Neural progenitor cell (in vitro differentiated cells): ENCODE data around the gene C22orf23. TPM values are rescaled to one million over a fixed set of nuclear protein-coding genes. Genes with fewer than 3 reads are reported as not detected.

Source experiments
- DNase-seq: peaks from one replicate; pipeline ENCODE4 v3.0.0-alpha.2; 2016; ENCODE audit warnings: low spot score
- H2AFZ ChIP-seq: fragments of 200-600 bp; sonication (generic); replicated peaks from 2 replicates; pipeline ENCODE4 v1.6.1; 2016; ENCODE audit warnings: antibody characterized with exemption
- H3F3A ChIP-seq: fragments of 200-600 bp; sonication (generic); 2 replicates; pipeline ENCODE4 v1.6.1; 2016; ENCODE audit warnings: antibody characterized with exemption, low read depth
- H3K27ac ChIP-seq: fragments of 200-600 bp; sonication (generic); 2 replicates; pipeline ENCODE4 v1.5.1; 2016; ENCODE audit warnings: mild to moderate bottlenecking
- H3K27me3 ChIP-seq: fragments of 200-600 bp; sonication (generic); 2 replicates; pipeline ENCODE4 v1.6.1; 2016; ENCODE audit warnings: mild to moderate bottlenecking, moderate library complexity
- H3K36me3 ChIP-seq: fragments of 200-600 bp; sonication (generic); 2 replicates; pipeline ENCODE4 v1.5.1; 2016
- H3K4me1 ChIP-seq: fragments of 200-600 bp; sonication (generic); 2 replicates; pipeline ENCODE4 v1.6.1; 2016; ENCODE audit warnings: mixed run types
- H3K4me2 ChIP-seq: fragments of 200-600 bp; sonication (generic); 2 replicates; pipeline ENCODE4 v1.6.1; 2016
- H3K4me3 ChIP-seq: fragments of 200-600 bp; sonication (generic); 2 replicates; pipeline ENCODE4 v1.5.1; 2016
- H3K79me2 ChIP-seq: fragments of 200-600 bp; sonication (generic); 2 replicates; pipeline ENCODE4 v1.6.1; 2016; ENCODE audit warnings: low read depth
- H3K9ac ChIP-seq: fragments of 200-600 bp; sonication (generic); 2 replicates; pipeline ENCODE4 v1.6.1; 2016
- H3K9me3 ChIP-seq: fragments of 200-600 bp; sonication (generic); 2 replicates; pipeline ENCODE4 v1.5.1; 2016; ENCODE audit warnings: low read depth
- H4K20me1 ChIP-seq: fragments of 200-600 bp; sonication (generic); 2 replicates; pipeline ENCODE4 v1.6.1; 2016; ENCODE audit warnings: low read depth
- H3K27ac Mint-ChIP-seq: 3 replicates; pipeline ENCODE4 v1.8.0; 2021; ENCODE audit warnings: mixed read lengths
- H3K27me3 Mint-ChIP-seq: 2 replicates; pipeline ENCODE4 v1.8.0; 2022; ENCODE audit warnings: low read depth, mild to moderate bottlenecking, inconsistent platforms, moderate library complexity, mixed read lengths; ENCODE audit not compliant: insufficient read depth
- H3K36me3 Mint-ChIP-seq: 3 replicates; pipeline ENCODE4 v1.8.0; 2021; ENCODE audit warnings: mixed read lengths
- H3K4me1 Mint-ChIP-seq: 3 replicates; pipeline ENCODE4 v1.8.0; 2021; ENCODE audit warnings: mixed read lengths
- H3K4me3 Mint-ChIP-seq: 3 replicates; pipeline ENCODE4 v1.8.0; 2021; ENCODE audit warnings: mild to moderate bottlenecking, moderate library complexity, mixed read lengths
- H3K9me3 Mint-ChIP-seq: 3 replicates; pipeline ENCODE4 v1.8.0; 2020; ENCODE audit warnings: mixed read lengths
- CTCF ChIP-seq: fragments of 200-600 bp; sonication (generic); IDR thresholded peaks from 2 replicates; pipeline ENCODE4 v1.5.1; 2017; ENCODE audit warnings: antibody characterized with exemption, mild to moderate bottlenecking
- EZH2 ChIP-seq: fragments of 200-600 bp; sonication (generic); IDR thresholded peaks from 2 replicates; pipeline ENCODE4 v1.6.1; 2017; ENCODE audit warnings: antibody characterized with exemption, mild to moderate bottlenecking, moderate library complexity
- EZH2phosphoT487 ChIP-seq: fragments of 200-600 bp; sonication (generic); IDR thresholded peaks from 2 replicates; pipeline ENCODE4 v1.6.1; 2017; ENCODE audit warnings: antibody characterized with exemption
- total RNA-seq: library from RNA; depleted of rRNA; stranded (reverse); fragments of >200 nt; gene quantifications from 2 replicates; pipeline ENCODE4 v1.2.3, GENCODE V29; 2015; ENCODE audit warnings: low replicate concordance

Gene C22orf23
- total RNA-seq, 1 donor from 2014 or later = 0.26 TPM

GRCh38 chr22:37931893-37932389 is 21.5 kb downstream of the C22orf23 start:
- H3K79me2 ChIP-seq = no peaks in the 10 kb centered on the region
- Mint-ChIP-seq H3K27me3 (peaks cover 4% of the 10 kb centered on the region), H3K4me3 (no peak overlapping the region), H3K36me3 (peaks cover 9% of the 10 kb centered on the region), H3K27ac (no peak overlapping the region), H3K9me3 (no peaks in the 10 kb centered on the region), H3K4me1 (peaks cover 12% of the 10 kb centered on the region)
- H3F3A ChIP-seq = no peaks in the 10 kb centered on the region
- no peak for DNase-seq
- TF ChIP-seq CTCF (no peak), EZH2phosphoT487 (no peak), EZH2 (no peak)
- no peak overlapping the region for H3K27ac ChIP-seq
- no peaks in the 10 kb centered on the region for H3K9me3 ChIP-seq
- H3K4me2 ChIP-seq = no peak overlapping the region
- H3K27me3 ChIP-seq = no peaks in the 10 kb centered on the region
- H3K4me1 ChIP-seq = no peaks in the 10 kb centered on the region
- no peak overlapping the region for H3K9ac ChIP-seq
- peaks cover 8% of the 10 kb centered on the region for H4K20me1 ChIP-seq
- H3K36me3 ChIP-seq = no peaks in the 10 kb centered on the region
- H2AFZ ChIP-seq = no peak overlapping the region
- no peak overlapping the region for H3K4me3 ChIP-seq

- H3K36me3 ChIP-seq = no peaks in the 10 kb centered on the region
- H3K4me3 ChIP-seq = no peak overlapping the region
- no peak overlapping the region for H3K27ac Mint-ChIP-seq
- peaks cover 6% of the 10 kb centered on the region for H3K27me3 Mint-ChIP-seq
- no peak overlapping the region for H3K4me2 ChIP-seq
- H3F3A ChIP-seq = no peaks in the 10 kb centered on the region
- no peaks in the 10 kb centered on the region for H3K79me2 ChIP-seq
- TF ChIP-seq CTCF = no peak
- TF ChIP-seq EZH2 = no peak
- H3K9me3 Mint-ChIP-seq = no peaks in the 10 kb centered on the region
- no peak overlapping the region for H3K27ac ChIP-seq
- peaks cover 12% of the 10 kb centered on the region for H3K4me1 Mint-ChIP-seq
- H2AFZ ChIP-seq = no peak overlapping the region
- no peak for DNase-seq
- no peak overlapping the region for H3K4me3 Mint-ChIP-seq
- no peaks in the 10 kb centered on the region for H3K9me3 ChIP-seq
- peaks cover 9% of the 10 kb centered on the region for H3K36me3 Mint-ChIP-seq
- no peak overlapping the region for H3K9ac ChIP-seq
- H3K4me1 ChIP-seq = no peaks in the 10 kb centered on the region
- no peaks in the 10 kb centered on the region for H3K27me3 ChIP-seq
- peaks cover 8% of the 10 kb centered on the region for H4K20me1 ChIP-seq
Observed at GRCh38 chr22:37930952-37931440, 22.4 kb downstream of the C22orf23 start.

- peak; percentile 34 for DNase-seq
- Mint-ChIP-seq H3K9me3 (no peaks in the 10 kb centered on the region), H3K27me3 (peaks cover 6% of the 10 kb centered on the region), H3K27ac (no peak overlapping the region), H3K36me3 (peaks cover 9% of the 10 kb centered on the region), H3K4me3 (no peak overlapping the region), H3K4me1 (peaks cover 12% of the 10 kb centered on the region)
- H3K36me3 ChIP-seq = no peaks in the 10 kb centered on the region
- TF ChIP-seq CTCF (peak; percentile 43), EZH2phosphoT487 (no peak), EZH2 (no peak)
- no peaks in the 10 kb centered on the region for H3K27me3 ChIP-seq
- no peaks in the 10 kb centered on the region for H3F3A ChIP-seq
- H3K9ac ChIP-seq = no peak overlapping the region
- no peak overlapping the region for H2AFZ ChIP-seq
- H3K4me2 ChIP-seq = no peak overlapping the region
- H4K20me1 ChIP-seq = peaks cover 8% of the 10 kb centered on the region
- no peak overlapping the region for H3K27ac ChIP-seq
- no peak overlapping the region for H3K4me3 ChIP-seq
- H3K79me2 ChIP-seq = no peaks in the 10 kb centered on the region
- H3K4me1 ChIP-seq = no peaks in the 10 kb centered on the region
- H3K9me3 ChIP-seq = no peaks in the 10 kb centered on the region
Observed at GRCh38 chr22:37930270-37930951, 23.0 kb downstream of the C22orf23 start.
